ENCODE measurements around the gene TNS3. TPM values are rescaled to one million over a fixed set of nuclear protein-coding genes. Genes with fewer than 3 reads are reported as not detected.

The TNS3 gene
- polyA plus RNA-seq, 1 donor from 2014 or later: 12.5 TPM

DNA sequence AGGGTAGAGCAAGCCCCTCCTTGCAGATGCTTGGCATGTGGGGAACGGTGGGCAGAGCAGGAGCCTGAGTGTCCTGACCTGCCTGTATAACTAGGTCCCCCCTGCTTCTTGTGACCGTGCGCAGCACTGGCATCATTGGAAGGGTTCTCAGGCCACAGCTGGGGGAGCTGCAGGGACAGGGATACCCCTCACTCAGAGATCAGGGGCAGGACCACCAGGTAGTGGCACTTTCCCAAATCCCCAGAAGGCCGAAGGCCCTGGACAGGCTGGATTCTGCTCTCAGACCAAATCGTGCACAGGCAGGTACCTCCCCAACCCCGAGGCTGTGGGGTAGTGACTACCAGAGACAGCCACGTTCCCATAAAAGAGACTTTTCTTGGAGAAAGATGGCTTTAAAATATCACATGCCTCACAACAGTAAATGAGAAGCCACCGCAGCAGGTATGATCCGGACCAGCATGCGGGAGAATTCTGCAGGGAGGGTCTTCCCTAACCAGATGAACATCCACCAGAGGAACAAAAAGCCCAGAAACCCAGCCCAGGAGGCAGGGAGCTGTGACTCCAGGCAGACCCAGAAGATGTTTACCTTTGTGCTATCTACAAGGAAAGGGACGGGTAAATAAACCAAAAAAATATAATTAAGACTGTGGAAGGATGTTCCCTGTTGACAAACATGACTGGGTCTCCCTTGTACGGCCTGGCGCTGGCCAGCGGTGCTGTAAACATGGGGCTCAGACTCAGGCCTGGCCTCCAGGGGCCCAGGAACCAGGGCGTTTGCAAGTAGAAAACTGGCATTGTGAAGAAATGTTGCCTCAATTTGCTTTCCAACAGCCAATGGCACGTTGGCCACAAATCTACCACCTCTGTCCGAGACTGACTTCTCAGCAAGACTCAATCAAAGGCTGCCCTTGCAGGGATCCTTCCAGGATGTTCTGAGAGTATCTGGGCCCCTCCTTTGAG is 180.0 kb downstream of the TNS3 start:
- Mint-ChIP-seq H3K4me3 (no peak overlapping the region), H3K36me3 (peaks cover 5% of the 10 kb centered on the region), H3K27ac (no peak overlapping the region), H3K4me1 (peaks cover 5 to 11% (median 9%) of the 10 kb centered on the region in 3 donors), H3K9me3 (no peaks in the 10 kb centered on the region), H3K27me3 (no peaks in the 10 kb centered on the region)

GRCh38 chr7:47400741-47401206 is 181.1 kb downstream of the TNS3 start:
- Mint-ChIP-seq H3K9me3 (no peaks in the 10 kb centered on the region), H3K36me3 (peaks cover 3% of the 10 kb centered on the region), H3K27me3 (no peaks in the 10 kb centered on the region), H3K4me3 (no peak overlapping the region), H3K27ac (no peak overlapping the region), H3K4me1 (peaks cover 5 to 11% (median 9%) of the 10 kb centered on the region in 3 donors)

- Mint-ChIP-seq H3K4me1 (peaks cover 5 to 11% (median 9%) of the 10 kb centered on the region in 3 donors), H3K4me3 (peak overlapping the region in 1 of 4 donors; percentile 76), H3K9me3 (no peaks in the 10 kb centered on the region), H3K27me3 (no peaks in the 10 kb centered on the region), H3K36me3 (peaks cover 7% of the 10 kb centered on the region), H3K27ac (no peak overlapping the region)
Measured at GRCh38 chr7:47400001-47400400, 181.9 kb downstream of the TNS3 start.

GRCh38 chr7:47394751-47395252 is 187.1 kb downstream of the TNS3 start:
- peaks cover 10 to 11% (median 10%) of the 10 kb centered on the region in 3 donors for H3K4me1 Mint-ChIP-seq
- H3K9me3 Mint-ChIP-seq: no peaks in the 10 kb centered on the region
- peak overlapping the region in 2 of 3 donors; percentile 65 to 84 for H3K27ac Mint-ChIP-seq
- no peaks in the 10 kb centered on the region for H3K27me3 Mint-ChIP-seq
- peaks cover 9% of the 10 kb centered on the region for H3K36me3 Mint-ChIP-seq
- H3K4me3 Mint-ChIP-seq: peak overlapping the region in 1 of 4 donors; percentile 15

DNA sequence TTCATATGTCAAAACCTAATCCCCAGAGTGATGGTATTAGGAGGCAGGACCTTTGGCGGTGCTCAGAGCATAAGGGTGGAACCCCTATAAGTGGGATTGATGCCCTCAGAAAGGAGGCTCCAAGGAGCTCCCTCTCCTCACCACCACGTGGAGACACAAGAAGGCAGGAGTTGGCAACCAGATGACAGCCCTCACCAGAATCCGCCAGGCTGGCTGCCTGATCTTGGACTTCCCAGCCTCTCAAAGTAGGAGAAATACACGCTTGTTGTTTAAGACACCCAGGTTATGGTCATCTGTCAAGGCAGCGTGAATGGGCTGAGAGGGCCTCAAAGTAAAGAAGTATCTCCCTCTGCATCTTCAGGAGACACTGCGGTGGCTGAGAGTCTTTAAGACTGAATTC is 187.7 kb downstream of the TNS3 start:
- peaks cover 7 to 13% (median 9%) of the 10 kb centered on the region in 3 donors for H3K4me1 Mint-ChIP-seq
- no peak overlapping the region for H3K4me3 Mint-ChIP-seq
- H3K27ac Mint-ChIP-seq: no peak overlapping the region
- H3K36me3 Mint-ChIP-seq: peaks cover 9% of the 10 kb centered on the region
- no peaks in the 10 kb centered on the region for H3K27me3 Mint-ChIP-seq
- no peaks in the 10 kb centered on the region for H3K9me3 Mint-ChIP-seq

DNA sequence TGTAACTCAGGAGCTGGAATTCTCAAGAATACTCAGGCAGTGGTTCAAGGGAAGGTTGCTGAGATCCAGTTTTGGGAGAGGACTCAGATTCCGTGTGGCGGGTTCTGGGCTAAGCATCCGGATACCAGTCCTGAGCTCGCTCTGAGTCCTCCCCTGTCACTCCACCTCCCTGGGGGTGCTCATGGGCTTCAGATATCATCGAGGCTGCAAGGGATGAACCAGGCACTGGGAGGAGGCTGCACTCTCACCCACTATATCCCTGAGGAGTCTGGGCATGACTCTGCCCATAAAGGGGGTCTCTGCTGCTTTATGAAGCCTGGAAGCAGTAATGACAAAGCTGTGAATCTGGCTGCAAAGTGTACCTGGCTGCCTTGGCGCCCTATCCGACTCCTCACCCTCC is 188.5 kb downstream of the TNS3 start:
- no peaks in the 10 kb centered on the region for H3K9me3 Mint-ChIP-seq
- H3K4me1 Mint-ChIP-seq: peaks cover 9 to 13% (median 9%) of the 10 kb centered on the region in 3 donors
- no peak overlapping the region for H3K27ac Mint-ChIP-seq
- H3K36me3 Mint-ChIP-seq: peaks cover 9% of the 10 kb centered on the region
- H3K4me3 Mint-ChIP-seq: peak overlapping the region in 1 of 4 donors; percentile 41
- no peaks in the 10 kb centered on the region for H3K27me3 Mint-ChIP-seq

- Mint-ChIP-seq H3K4me3 (no peak overlapping the region), H3K27ac (no peak overlapping the region), H3K27me3 (no peaks in the 10 kb centered on the region), H3K9me3 (no peaks in the 10 kb centered on the region), H3K4me1 (peaks cover 9 to 14% (median 9%) of the 10 kb centered on the region in 3 donors), H3K36me3 (peaks cover 9% of the 10 kb centered on the region)
Measured at GRCh38 chr7:47392241-47392759, 189.6 kb downstream of the TNS3 start.

DNA sequence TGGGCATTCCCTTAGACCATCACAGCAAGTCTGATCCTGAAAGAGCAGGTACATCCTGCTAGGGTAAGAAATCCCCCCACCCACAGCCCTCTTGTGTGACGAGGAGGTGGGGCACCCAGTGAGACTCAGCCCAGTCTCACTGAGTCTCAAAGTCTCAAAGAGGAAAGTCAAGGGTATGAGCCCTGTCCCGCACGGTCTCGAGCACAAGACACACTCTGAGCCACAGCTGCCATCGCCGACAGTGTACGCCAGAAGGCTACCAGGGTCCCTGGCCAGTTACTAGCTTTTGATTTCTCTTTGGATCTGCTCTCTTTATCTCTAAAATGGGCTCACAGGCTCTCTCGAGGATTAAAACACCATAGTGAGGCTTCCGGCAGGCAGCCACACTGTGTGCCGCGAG is 190.2 kb downstream of the TNS3 start:
- Mint-ChIP-seq H3K27ac (no peak overlapping the region), H3K36me3 (peaks cover 9% of the 10 kb centered on the region), H3K4me3 (no peak overlapping the region), H3K27me3 (no peaks in the 10 kb centered on the region), H3K9me3 (no peaks in the 10 kb centered on the region), H3K4me1 (peaks cover 9 to 14% (median 9%) of the 10 kb centered on the region in 3 donors)

DNA sequence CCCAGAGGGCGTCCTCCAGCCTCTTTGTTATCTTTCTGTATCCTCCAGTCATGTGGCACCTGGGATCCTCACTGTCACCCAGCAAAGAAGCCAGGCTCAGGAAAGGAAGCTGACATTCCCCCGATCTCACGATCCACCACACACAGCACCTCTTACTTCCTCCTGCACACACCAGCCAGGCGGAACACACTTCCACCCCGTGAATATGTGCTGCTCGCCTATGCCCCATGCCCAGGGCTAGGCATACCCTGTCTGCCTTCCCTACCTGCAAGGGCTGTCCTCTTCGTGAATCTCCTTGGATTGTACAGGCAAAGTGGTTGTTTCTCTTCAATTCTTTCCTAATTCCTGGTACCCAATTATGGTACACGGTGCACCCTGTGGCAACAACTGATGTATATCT is 191.0 kb downstream of the TNS3 start:
- no peaks in the 10 kb centered on the region for H3K27me3 Mint-ChIP-seq
- no peak overlapping the region for H3K27ac Mint-ChIP-seq
- peak overlapping the region in 1 of 4 donors; percentile 38 for H3K4me3 Mint-ChIP-seq
- no peaks in the 10 kb centered on the region for H3K9me3 Mint-ChIP-seq
- H3K36me3 Mint-ChIP-seq: peaks cover 9% of the 10 kb centered on the region
- H3K4me1 Mint-ChIP-seq: peaks cover 9 to 14% (median 9%) of the 10 kb centered on the region in 3 donors

DNA sequence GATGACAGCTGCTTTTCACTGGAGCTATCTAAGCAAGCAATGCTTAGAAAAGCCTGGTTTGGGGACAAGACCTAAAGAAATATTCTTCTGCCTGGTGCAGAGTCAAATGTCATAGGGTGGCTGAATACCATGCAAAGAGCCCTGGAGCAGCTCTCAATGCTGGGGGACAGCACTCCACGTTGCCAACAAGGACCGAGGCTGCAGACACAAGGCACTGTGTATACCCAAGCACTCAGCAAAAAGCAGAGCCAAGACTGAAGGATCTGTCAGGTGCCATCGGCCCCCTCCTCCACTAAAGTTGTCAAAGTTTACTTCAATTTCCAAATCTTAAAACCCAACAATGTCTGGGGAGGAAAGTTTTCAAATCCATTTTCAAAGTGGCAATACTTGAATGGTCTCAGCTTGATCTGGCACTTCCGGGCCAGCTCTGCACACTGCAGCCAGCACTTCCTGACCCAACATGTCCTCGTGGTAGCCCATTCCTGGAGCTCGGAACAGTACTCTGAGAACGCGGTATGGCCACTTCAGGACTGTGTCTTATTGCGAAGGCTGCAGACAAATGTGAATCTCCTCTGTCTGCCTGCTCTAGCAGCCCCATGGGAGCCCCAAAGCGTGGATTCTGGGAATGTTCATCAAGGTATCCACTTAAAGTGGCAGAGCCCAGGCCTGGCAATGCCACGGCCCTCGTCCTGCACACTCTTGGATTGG is 191.8 kb downstream of the TNS3 start:
- peaks cover 6% of the 10 kb centered on the region for H3K36me3 Mint-ChIP-seq
- no peaks in the 10 kb centered on the region for H3K9me3 Mint-ChIP-seq
- H3K27ac Mint-ChIP-seq: peak overlapping the region in 2 of 3 donors; percentile 5 to 34
- H3K4me1 Mint-ChIP-seq: peaks cover 9 to 14% (median 9%) of the 10 kb centered on the region in 3 donors
- no peaks in the 10 kb centered on the region for H3K27me3 Mint-ChIP-seq
- peak overlapping the region in 2 of 4 donors; percentile 38 to 51 for H3K4me3 Mint-ChIP-seq

DNA sequence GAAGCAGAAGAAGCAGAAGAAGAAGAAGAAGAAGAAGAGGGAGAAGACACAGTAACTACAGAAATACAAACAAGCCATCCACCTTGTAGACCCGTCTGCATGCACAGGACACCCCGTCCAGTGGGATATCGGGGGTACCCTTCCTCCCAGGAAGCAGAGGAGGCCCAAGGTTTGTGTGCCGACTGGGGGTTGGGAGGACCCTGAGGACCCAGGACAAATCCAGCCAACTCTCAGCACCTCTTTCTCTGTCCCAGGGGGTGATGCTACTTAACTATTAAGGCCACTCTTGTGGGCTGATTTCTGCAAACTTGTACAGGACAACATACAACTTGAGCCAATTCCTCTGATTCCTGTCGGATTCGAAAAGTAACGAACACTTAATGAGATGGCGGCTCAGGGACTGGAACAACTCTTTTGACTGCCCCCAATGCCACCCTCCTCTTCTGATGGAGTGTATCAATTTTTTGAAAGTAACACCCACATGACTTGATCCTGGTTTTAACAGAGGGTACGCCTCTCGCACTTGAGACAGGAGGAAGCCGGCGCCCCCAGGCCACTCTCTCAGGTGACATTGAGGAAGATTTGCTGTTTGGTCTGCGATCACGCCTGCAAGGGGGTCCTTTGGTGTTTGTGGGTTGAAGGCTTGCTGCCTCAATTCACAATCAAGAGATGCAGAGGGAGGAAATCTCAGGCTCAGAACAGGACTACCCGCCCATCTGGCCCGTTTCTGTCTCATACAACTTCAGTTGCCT is 192.6 kb downstream of the TNS3 start:
- Mint-ChIP-seq H3K27ac (peak overlapping the region in 2 of 3 donors; percentile 34 to 80), H3K4me3 (peak overlapping the region in 1 of 4 donors; percentile 51), H3K27me3 (no peaks in the 10 kb centered on the region), H3K36me3 (peaks cover 5% of the 10 kb centered on the region), H3K4me1 (peaks cover 9 to 14% (median 9%) of the 10 kb centered on the region in 3 donors), H3K9me3 (no peaks in the 10 kb centered on the region)

GRCh38 chr7:47387506-47387905 is 194.4 kb downstream of the TNS3 start:
- Mint-ChIP-seq H3K4me3 (no peak overlapping the region), H3K4me1 (peaks cover 9 to 14% (median 9%) of the 10 kb centered on the region in 3 donors), H3K9me3 (no peaks in the 10 kb centered on the region), H3K27me3 (no peaks in the 10 kb centered on the region), H3K27ac (peak overlapping the region in 1 of 3 donors; percentile 80), H3K36me3 (peaks cover 6% of the 10 kb centered on the region)

DNA sequence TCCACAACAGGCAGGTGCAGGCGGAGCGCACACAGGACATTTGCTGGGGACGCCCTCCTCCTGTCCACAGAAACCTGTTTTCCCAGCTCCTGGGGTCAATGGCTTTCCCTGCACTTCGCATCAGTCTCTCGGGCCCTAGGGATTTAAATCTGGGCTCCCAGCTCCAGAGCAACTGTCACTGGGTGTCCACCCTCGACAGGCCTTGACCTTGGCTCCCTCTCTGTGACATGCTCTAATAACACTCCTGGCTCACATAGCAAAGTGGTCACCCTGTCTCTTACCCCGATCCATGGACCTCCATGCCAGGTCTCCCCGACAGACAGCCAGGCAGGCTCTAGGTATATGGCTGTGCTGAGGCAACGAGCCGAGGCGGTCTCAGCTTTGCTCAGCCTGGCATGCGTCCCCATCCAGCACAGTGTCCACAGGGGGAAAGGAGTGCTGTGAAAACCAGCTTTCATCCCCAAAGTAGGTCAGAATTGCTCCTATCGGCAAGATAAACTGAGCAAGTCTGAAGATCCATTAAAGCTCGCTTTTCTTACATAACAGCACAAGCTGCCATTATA is 195.6 kb downstream of the TNS3 start:
- peaks cover 8 to 12% (median 9%) of the 10 kb centered on the region in 3 donors for H3K4me1 Mint-ChIP-seq
- H3K9me3 Mint-ChIP-seq: no peaks in the 10 kb centered on the region
- H3K36me3 Mint-ChIP-seq: peaks cover 6% of the 10 kb centered on the region
- no peak overlapping the region for H3K4me3 Mint-ChIP-seq
- H3K27ac Mint-ChIP-seq: peak overlapping the region in 1 of 3 donors; percentile 63
- H3K27me3 Mint-ChIP-seq: no peaks in the 10 kb centered on the region

Measured in IgD-negative memory B cell (primary cell).